GM12865 (cell line): ENCODE measurements around the gene SPTSSB.

ENCODE experiments used
- DNase-seq: peaks from one replicate; pipeline ENCODE4 v3.0.0; 2010; ENCODE audit warnings: low read depth
- H3K4me3 ChIP-seq: 2 replicates; pipeline ENCODE4 v1.5.1; 2011; ENCODE audit warnings: mild to moderate bottlenecking, low read depth, low read length, control low read depth
- TF ChIP-seq, protein P1 (sequence below): IDR thresholded peaks from 2 replicates; pipeline ENCODE4 v1.5.1; 2011; ENCODE audit warnings: low read length, control low read depth, low read depth, inconsistent platforms; ENCODE audit not compliant: insufficient read depth; ENCODE audit errors: missing control alignments

SPTSSB gene

DNA sequence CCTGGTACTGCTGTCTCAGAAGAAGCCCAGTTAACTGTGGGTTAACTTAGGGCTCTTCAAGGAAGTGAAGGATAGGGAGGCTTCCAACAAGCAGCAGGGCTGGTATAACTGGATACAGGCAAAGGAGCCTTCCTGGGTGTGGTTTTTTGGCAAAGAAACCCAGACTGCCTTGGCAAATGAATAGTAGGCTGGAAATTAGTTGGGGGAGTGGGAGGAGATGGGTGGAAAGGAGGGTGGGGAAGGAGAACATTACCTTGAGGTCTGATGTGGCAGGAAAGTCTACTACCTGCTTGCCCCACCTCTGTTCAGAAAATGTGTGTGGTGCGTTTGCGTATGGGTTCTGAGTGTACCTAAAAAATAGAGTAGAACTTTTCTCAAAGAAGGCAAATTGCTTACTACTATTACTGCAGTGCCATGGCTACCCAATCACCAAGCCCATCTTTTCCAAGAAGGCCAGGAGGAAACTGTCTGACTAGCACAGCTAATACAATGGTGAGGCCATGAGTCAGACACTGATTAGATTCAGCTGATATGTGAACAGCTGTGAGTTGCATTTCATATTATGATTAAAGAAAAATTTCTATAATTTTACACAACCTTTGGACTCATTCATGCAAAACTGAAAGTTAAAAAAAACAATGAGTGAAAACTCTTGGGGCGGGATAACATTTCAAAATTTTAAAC, 55.2 kb downstream of the SPTSSB start:
- TF ChIP-seq, protein P1, sequence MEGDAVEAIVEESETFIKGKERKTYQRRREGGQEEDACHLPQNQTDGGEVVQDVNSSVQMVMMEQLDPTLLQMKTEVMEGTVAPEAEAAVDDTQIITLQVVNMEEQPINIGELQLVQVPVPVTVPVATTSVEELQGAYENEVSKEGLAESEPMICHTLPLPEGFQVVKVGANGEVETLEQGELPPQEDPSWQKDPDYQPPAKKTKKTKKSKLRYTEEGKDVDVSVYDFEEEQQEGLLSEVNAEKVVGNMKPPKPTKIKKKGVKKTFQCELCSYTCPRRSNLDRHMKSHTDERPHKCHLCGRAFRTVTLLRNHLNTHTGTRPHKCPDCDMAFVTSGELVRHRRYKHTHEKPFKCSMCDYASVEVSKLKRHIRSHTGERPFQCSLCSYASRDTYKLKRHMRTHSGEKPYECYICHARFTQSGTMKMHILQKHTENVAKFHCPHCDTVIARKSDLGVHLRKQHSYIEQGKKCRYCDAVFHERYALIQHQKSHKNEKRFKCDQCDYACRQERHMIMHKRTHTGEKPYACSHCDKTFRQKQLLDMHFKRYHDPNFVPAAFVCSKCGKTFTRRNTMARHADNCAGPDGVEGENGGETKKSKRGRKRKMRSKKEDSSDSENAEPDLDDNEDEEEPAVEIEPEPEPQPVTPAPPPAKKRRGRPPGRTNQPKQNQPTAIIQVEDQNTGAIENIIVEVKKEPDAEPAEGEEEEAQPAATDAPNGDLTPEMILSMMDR: no peak
- no peak for DNase-seq
- H3K4me3 ChIP-seq: no peak overlapping the region

DNA sequence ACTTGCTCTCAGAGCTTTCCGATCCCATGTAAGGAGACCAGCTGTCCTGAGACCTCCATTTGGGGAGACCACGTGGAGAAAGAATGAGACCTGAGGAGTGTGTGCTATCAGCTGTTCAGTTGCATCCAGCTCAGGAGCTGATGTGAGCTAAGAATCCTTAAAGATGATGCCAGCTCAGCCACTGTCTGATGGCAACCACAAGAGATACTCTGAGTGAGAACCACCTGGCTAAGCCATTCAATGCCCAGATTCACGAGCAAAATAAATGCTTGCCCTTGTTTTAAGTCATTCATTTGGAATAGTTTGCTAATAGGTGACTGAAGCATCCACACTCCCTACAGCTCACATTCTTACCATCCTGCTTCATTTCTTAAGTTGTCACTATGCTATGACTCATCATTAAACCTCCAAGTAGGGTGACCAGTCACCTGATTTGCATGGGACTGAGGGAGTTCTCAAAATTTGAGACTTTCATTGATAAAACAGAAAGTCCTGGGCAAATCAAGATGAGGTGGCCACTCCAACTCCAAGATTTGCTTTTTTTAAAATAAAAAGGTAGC, 56.4 kb downstream of the SPTSSB start:
- H3K4me3 ChIP-seq: no peak overlapping the region
- DNase-seq: peak; percentile 31
- TF ChIP-seq, protein P1: no peak

DNA sequence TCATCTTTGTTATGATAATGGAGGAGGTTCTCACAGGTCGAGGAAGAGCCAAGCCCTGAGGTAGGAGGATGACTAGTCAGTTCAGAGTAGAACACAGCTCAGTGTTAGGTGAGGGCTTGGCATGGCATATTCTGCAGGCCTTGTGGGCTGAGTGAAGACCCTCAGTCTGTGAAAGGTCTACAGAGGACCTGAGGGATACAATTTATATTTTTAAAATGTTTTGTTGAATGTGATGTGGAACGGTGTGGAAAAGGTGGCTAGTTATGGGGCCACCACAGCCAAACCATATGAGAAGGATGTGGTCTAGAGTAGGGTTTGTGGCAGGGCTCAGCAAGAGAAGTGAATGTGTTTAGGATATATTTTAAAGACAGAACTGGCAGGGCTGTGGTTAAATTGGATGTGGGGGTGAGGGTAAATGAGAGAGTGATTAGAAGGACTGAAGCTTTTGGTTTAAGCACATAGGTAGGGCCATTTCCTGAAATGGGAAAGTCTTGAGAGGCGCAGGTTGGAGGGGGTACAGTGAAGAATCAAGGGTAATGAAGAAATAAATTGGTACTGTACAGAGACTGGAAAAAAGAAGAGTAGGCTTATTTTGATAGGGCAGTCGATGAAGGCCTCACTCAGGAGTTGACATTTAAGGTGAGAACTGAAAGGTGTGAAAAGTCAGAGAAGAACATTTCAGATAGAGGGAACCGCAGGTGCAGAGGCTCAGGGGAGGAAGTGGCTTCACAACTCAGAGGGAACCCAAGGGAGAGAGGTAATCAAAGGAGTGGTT, 60.5 kb downstream of the SPTSSB start:
- DNase-seq: peak; percentile 76
- no peak overlapping the region for H3K4me3 ChIP-seq
- TF ChIP-seq, protein P1: no peak

DNA sequence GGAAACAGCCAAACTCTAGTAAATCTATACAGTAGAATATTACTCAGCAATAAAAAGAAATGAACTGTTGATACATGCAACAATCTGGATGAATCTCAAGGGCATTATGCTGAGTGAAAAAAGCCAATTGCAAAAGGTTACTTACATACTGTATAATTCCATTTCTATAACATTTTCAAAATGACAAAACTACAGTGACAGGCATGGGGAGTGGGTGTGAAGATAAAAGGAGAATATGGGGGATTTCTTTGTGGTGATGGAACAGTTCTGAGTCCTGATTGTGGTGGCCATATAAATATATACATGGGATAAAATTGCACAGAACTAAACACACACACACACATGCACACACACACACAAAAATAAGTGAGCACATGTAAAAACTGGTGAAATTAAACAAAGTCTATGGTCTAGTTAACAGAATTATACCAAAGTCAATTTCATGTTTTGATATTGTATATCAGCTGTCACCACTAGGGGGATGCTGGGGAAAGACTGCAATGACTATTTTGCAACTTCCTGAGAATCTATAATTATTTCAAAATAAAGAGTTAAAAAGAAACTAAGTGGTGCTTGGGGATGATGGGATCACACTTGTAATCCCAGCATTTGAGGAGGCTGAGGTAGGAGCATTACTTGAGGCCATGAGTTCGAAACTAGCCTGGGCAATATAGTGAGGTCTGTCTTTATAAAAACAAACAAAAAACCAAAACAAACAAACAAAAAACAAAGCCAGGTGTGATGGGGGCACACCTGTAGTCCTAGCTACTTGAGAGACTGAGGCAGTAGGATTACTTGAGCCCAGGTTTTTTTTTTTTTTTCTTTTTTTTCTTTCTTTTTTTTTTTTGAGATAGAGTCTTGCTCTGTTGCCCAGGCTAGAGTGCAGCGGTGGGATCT, 66.0 kb downstream of the SPTSSB start:
- DNase-seq: peak; percentile 28
- TF ChIP-seq, protein P1: peak; percentile 68
- H3K4me3 ChIP-seq: no peak overlapping the region

DNA sequence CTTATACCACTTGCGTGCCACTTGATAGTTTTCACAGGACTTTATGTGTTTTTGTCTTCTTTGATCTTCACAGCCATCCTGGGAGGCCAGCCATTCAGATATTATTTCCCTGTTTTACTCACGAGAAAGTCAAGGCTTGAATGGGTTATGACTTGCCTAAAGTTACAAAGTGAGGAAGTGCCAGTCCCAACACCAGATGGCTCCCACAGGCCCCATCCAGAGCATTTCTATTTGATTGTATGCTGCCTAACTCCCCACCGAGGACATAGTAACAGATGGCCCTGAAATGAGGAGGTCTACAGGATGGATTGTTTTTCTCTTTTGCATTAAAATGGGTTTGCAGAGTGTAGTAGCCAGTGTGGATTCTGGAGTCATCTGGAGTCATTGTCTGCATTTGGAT, 74.5 kb downstream of the SPTSSB start:
- no peak overlapping the region for H3K4me3 ChIP-seq
- no peak for DNase-seq
- TF ChIP-seq, protein P1: no peak

DNA sequence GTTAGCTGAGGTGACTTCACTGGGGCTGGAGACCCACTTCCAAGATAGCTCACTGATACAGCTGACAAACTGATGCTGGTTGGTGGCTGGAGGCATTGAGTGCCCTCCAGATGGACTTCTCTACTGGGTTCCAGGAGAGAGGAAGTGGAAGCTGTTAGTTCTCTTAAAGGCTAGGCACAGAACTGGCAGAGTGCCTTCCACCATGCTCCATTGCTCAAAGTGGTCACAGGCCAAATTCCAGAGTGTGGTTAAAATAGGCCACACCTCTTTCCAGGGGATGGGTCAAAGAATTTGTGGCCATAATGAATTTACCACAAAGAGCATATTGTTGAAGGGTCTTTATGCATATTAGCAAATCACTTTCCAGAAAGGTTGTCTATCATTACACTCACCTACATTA, 76.0 kb downstream of the SPTSSB start:
- H3K4me3 ChIP-seq: no peak overlapping the region
- TF ChIP-seq, protein P1: no peak
- DNase-seq: no peak
